ENCODE results near the gene PPP1R15A. TPM values are rescaled to one million over a fixed set of nuclear protein-coding genes. Genes with fewer than 3 reads are reported as not detected.

PPP1R15A gene
- total and polyA plus RNA-seq, 2 of the 8 experiments (the other 6 are each of a cell fraction or from before 2014, with no cell fraction given) = 4.1 to 14.0 TPM

DNA sequence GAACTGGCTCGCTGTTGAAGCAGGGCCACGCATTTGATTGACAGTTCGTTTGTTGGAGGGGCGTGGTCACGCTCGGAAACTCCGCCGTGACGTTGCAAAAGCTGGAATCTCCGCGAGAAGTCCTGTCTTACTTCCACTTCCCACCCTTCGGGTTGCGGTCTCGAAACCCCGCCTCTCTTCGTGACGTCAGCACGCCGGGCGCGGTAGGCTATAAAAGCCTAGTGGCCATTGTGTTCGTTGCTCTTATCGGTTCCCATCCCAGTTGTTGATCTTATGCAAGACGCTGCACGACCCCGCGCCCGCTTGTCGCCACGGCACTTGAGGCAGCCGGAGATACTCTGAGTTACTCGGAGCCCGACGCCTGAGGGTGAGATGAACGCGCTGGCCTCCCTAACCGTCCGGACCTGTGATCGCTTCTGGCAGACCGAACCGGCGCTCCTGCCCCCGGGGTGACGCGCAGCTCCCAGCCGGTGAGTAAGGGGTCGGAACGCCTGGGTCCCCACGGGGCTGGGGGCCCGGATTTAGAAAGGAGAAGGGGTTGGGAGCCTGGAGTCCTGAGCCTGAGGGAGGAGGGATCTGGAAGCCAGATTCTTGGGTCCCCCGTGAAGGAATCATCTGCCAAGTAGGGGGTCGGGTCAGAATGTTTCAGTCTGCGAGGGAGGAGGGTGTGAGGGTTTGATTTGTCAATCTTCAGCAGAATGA, at the start of gene PPP1R15A (continued):
- no peak for TF ChIP-seq BCL11A (IDR thresholded peaks at IDR 0.05; ENCODE audit: low read depth in 2 of 2, low read length in 2 of 2)
- peak; percentile 67; the same call in 1 of the 2 replicates for TF ChIP-seq SP1 (IDR thresholded peaks at IDR 0.05; ENCODE audit: low read depth, low read length)
- no peak for TF ChIP-seq JUN (IDR thresholded peaks at IDR 0.05; ENCODE audit: low read depth, low read length)
- TF ChIP-seq MAFK (IDR thresholded peaks at IDR 0.05; ENCODE audit: low read depth, low read length) = peak; percentile 51; the same call in 1 of the 2 replicates
- TF ChIP-seq, protein P1, sequence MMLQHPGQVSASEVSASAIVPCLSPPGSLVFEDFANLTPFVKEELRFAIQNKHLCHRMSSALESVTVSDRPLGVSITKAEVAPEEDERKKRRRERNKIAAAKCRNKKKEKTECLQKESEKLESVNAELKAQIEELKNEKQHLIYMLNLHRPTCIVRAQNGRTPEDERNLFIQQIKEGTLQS (IDR thresholded peaks at IDR 0.05; ENCODE audit: insufficient read depth, low read depth, low read length) = no peak
- TF ChIP-seq, protein P2, sequence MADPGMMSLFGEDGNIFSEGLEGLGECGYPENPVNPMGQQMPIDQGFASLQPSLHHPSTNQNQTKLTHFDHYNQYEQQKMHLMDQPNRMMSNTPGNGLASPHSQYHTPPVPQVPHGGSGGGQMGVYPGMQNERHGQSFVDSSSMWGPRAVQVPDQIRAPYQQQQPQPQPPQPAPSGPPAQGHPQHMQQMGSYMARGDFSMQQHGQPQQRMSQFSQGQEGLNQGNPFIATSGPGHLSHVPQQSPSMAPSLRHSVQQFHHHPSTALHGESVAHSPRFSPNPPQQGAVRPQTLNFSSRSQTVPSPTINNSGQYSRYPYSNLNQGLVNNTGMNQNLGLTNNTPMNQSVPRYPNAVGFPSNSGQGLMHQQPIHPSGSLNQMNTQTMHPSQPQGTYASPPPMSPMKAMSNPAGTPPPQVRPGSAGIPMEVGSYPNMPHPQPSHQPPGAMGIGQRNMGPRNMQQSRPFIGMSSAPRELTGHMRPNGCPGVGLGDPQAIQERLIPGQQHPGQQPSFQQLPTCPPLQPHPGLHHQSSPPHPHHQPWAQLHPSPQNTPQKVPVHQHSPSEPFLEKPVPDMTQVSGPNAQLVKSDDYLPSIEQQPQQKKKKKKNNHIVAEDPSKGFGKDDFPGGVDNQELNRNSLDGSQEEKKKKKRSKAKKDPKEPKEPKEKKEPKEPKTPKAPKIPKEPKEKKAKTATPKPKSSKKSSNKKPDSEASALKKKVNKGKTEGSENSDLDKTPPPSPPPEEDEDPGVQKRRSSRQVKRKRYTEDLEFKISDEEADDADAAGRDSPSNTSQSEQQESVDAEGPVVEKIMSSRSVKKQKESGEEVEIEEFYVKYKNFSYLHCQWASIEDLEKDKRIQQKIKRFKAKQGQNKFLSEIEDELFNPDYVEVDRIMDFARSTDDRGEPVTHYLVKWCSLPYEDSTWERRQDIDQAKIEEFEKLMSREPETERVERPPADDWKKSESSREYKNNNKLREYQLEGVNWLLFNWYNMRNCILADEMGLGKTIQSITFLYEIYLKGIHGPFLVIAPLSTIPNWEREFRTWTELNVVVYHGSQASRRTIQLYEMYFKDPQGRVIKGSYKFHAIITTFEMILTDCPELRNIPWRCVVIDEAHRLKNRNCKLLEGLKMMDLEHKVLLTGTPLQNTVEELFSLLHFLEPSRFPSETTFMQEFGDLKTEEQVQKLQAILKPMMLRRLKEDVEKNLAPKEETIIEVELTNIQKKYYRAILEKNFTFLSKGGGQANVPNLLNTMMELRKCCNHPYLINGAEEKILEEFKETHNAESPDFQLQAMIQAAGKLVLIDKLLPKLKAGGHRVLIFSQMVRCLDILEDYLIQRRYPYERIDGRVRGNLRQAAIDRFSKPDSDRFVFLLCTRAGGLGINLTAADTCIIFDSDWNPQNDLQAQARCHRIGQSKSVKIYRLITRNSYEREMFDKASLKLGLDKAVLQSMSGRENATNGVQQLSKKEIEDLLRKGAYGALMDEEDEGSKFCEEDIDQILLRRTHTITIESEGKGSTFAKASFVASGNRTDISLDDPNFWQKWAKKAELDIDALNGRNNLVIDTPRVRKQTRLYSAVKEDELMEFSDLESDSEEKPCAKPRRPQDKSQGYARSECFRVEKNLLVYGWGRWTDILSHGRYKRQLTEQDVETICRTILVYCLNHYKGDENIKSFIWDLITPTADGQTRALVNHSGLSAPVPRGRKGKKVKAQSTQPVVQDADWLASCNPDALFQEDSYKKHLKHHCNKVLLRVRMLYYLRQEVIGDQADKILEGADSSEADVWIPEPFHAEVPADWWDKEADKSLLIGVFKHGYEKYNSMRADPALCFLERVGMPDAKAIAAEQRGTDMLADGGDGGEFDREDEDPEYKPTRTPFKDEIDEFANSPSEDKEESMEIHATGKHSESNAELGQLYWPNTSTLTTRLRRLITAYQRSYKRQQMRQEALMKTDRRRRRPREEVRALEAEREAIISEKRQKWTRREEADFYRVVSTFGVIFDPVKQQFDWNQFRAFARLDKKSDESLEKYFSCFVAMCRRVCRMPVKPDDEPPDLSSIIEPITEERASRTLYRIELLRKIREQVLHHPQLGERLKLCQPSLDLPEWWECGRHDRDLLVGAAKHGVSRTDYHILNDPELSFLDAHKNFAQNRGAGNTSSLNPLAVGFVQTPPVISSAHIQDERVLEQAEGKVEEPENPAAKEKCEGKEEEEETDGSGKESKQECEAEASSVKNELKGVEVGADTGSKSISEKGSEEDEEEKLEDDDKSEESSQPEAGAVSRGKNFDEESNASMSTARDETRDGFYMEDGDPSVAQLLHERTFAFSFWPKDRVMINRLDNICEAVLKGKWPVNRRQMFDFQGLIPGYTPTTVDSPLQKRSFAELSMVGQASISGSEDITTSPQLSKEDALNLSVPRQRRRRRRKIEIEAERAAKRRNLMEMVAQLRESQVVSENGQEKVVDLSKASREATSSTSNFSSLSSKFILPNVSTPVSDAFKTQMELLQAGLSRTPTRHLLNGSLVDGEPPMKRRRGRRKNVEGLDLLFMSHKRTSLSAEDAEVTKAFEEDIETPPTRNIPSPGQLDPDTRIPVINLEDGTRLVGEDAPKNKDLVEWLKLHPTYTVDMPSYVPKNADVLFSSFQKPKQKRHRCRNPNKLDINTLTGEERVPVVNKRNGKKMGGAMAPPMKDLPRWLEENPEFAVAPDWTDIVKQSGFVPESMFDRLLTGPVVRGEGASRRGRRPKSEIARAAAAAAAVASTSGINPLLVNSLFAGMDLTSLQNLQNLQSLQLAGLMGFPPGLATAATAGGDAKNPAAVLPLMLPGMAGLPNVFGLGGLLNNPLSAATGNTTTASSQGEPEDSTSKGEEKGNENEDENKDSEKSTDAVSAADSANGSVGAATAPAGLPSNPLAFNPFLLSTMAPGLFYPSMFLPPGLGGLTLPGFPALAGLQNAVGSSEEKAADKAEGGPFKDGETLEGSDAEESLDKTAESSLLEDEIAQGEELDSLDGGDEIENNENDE (IDR thresholded peaks at IDR 0.05; ENCODE audit: insufficient replicate concordance, low read length) = no peak
- peak; percentile 35 for TF ChIP-seq SAP30 (IDR thresholded peaks at IDR 0.05; ENCODE audit: insufficient read depth, insufficient replicate concordance, low read length)
- TF ChIP-seq CREB1 (IDR thresholded peaks at IDR 0.05) = peak; percentile 92
- no peak for TF ChIP-seq SUZ12 (IDR thresholded peaks at IDR 0.05; ENCODE audit: low read length)
- TF ChIP-seq CHD2 (IDR thresholded peaks at IDR 0.05; ENCODE audit: low read length) = peak; percentile 90

Measured in H1 (cell line).